ENCODE measurements around the gene MGAM2. TPM values are rescaled to one million over a fixed set of nuclear protein-coding genes. Genes with fewer than 3 reads are reported as not detected.

The MGAM2 gene
- total RNA-seq, 6 experiments from 2014 or later: not detected

- peaks cover 41% of the 10 kb centered on the region for H3K9me3 Mint-ChIP-seq
- no peaks in the 10 kb centered on the region for H3K27me3 Mint-ChIP-seq (ENCODE audit: insufficient read depth)
- H3K27ac Mint-ChIP-seq: no peak overlapping the region
- no peaks in the 10 kb centered on the region for H3K4me1 Mint-ChIP-seq (ENCODE audit: low read depth)
- DNase-seq: no peak
- no peak overlapping the region for H3K4me3 Mint-ChIP-seq
- no peak for TF ChIP-seq CTCF (IDR thresholded peaks at IDR 0.05)
- H3K36me3 Mint-ChIP-seq (ENCODE audit: low read depth): no peaks in the 10 kb centered on the region; the same call in 1 of the 2 replicates
These were observed 73.6 kb downstream of the MGAM2 start for GRCh38 chr7:142185069-142185468.

GRCh38 chr7:142185801-142186200, 74.3 kb downstream of the MGAM2 start:
- no peaks in the 10 kb centered on the region for H3K4me1 Mint-ChIP-seq (ENCODE audit: low read depth)
- H3K36me3 Mint-ChIP-seq (ENCODE audit: low read depth): no peaks in the 10 kb centered on the region; the same call in 1 of the 2 replicates
- H3K4me3 Mint-ChIP-seq: no peak overlapping the region
- no peak for TF ChIP-seq CTCF (IDR thresholded peaks at IDR 0.05)
- no peak overlapping the region for H3K27ac Mint-ChIP-seq
- no peaks in the 10 kb centered on the region for H3K27me3 Mint-ChIP-seq (ENCODE audit: insufficient read depth)
- DNase-seq: no peak
- H3K9me3 Mint-ChIP-seq: peaks cover 34% of the 10 kb centered on the region

- peaks cover 41% of the 10 kb centered on the region for H3K9me3 Mint-ChIP-seq
- H3K4me1 Mint-ChIP-seq (ENCODE audit: low read depth): no peaks in the 10 kb centered on the region
- TF ChIP-seq CTCF (IDR thresholded peaks at IDR 0.05): no peak
- H3K4me3 Mint-ChIP-seq: no peak overlapping the region
- H3K27ac Mint-ChIP-seq: no peak overlapping the region
- H3K36me3 Mint-ChIP-seq (ENCODE audit: low read depth): no peaks in the 10 kb centered on the region; the same call in 1 of the 2 replicates
- DNase-seq: no peak
- no peaks in the 10 kb centered on the region for H3K27me3 Mint-ChIP-seq (ENCODE audit: insufficient read depth)
These were observed 76.6 kb downstream of the MGAM2 start for GRCh38 chr7:142188154-142188553.

- TF ChIP-seq CTCF (IDR thresholded peaks at IDR 0.05): peak; percentile 26; the same call in 1 of the 2 replicates
- H3K9me3 Mint-ChIP-seq: peaks cover 43% of the 10 kb centered on the region
- DNase-seq: no peak
- no peak overlapping the region for H3K27ac Mint-ChIP-seq
- no peaks in the 10 kb centered on the region; the same call in 1 of the 2 replicates for H3K36me3 Mint-ChIP-seq (ENCODE audit: low read depth)
- H3K4me1 Mint-ChIP-seq (ENCODE audit: low read depth): no peaks in the 10 kb centered on the region
- no peaks in the 10 kb centered on the region for H3K27me3 Mint-ChIP-seq (ENCODE audit: insufficient read depth)
- no peak overlapping the region for H3K4me3 Mint-ChIP-seq
These were observed 77.3 kb downstream of the MGAM2 start for GRCh38 chr7:142188846-142189245.

- H3K36me3 Mint-ChIP-seq (ENCODE audit: low read depth): no peaks in the 10 kb centered on the region
- peaks cover 55% of the 10 kb centered on the region for H3K9me3 Mint-ChIP-seq
- no peak overlapping the region for H3K4me3 Mint-ChIP-seq
- no peaks in the 10 kb centered on the region for H3K4me1 Mint-ChIP-seq (ENCODE audit: low read depth)
- H3K27me3 Mint-ChIP-seq (ENCODE audit: insufficient read depth): no peaks in the 10 kb centered on the region
- H3K27ac Mint-ChIP-seq: no peak overlapping the region
- DNase-seq: no peak
- TF ChIP-seq CTCF (IDR thresholded peaks at IDR 0.05): no peak
These were observed 82.7 kb downstream of the MGAM2 start for GRCh38 chr7:142194201-142194600.
